ENCODE data around the gene SRM.
"Not testable (repeated sequence)": the region's sequence is repeated elsewhere in the genome, so short reads cannot be mapped to it uniquely, and the experiment has no call there.

Gene SRM

DNA sequence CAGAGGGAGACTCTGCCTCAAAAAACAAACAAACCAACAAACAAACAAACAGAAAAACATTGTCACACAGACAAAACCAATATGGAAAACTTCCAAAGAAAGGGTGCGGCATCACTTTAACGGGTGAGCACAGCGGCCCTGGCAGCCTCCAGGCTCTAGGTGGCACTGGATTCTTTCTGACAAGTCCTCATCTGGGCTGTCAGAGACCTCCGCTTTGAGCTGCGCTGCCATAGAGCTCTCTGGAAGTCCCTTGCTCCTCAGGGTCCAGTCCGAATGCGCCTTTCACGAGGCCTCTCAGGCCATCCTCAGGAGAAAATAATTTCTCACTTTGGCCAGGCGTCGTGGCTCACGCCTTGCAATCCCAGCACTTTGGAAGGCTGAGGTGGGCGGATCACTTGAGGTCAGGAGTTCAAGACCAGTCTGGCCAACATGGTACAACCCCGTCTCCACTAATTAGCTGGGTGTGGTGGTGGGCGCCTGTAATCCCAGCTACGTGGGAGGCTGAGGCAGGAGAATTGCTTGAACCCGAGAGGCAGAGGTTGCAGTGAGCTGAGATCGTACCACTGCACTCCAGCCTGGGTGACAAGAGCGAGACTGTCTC lies 4.2 kb upstream of the SRM start:
- H3K79me2 ChIP-seq (ENCODE audit: insufficient read depth, low read length) = peaks cover 12% of the 10 kb centered on the region; the same call in 1 of the 2 replicates
- H4K20me1 ChIP-seq (ENCODE audit: insufficient read depth, low read length); H3K27ac ChIP-seq (ENCODE audit: low read depth, low read length, poor library complexity, severe bottlenecking); H3K9me2 ChIP-seq (ENCODE audit: low read depth, low read length); H3K4me2 ChIP-seq (ENCODE audit: low read length); H3K9ac ChIP-seq (ENCODE audit: low read length); H2AFZ ChIP-seq (ENCODE audit: low read length); H3K27me3 ChIP-seq (ENCODE audit: insufficient read depth, low read length); H3K4me3 ChIP-seq (ENCODE audit: low read depth, low read length, poor library complexity, severe bottlenecking); H3F3A ChIP-seq (ENCODE audit: insufficient read depth, low read length); H3K9me3 ChIP-seq (ENCODE audit: low read length): not testable (repeated sequence)
- TF ChIP-seq CTCF (IDR thresholded peaks at IDR 0.05; ENCODE audit: low read length) = peak; percentile 14; the same call in 1 of the 2 replicates
- peaks cover 50% of the 10 kb centered on the region for H3K36me3 ChIP-seq (ENCODE audit: insufficient read depth, low read length)
- H3K4me1 ChIP-seq (ENCODE audit: insufficient read depth, low read length, severe bottlenecking) = peaks cover 13% of the 10 kb centered on the region

- Histone ChIP-seq H4K20me1 (ENCODE audit: insufficient read depth, low read length) (no peaks in the 10 kb centered on the region), H3K27me3 (ENCODE audit: insufficient read depth, low read length) (no peaks in the 10 kb centered on the region), H3K9me3 (ENCODE audit: low read length) (no peaks in the 10 kb centered on the region), H3K4me2 (ENCODE audit: low read length) (no peak overlapping the region), H3K79me2 (ENCODE audit: insufficient read depth, low read length) (peaks cover 18% of the 10 kb centered on the region; the same call in 1 of the 2 replicates), H2AFZ (ENCODE audit: low read length) (no peak overlapping the region), H3F3A (ENCODE audit: insufficient read depth, low read length) (no peaks in the 10 kb centered on the region), H3K36me3 (ENCODE audit: insufficient read depth, low read length) (peaks cover 46% of the 10 kb centered on the region), H3K4me3 (ENCODE audit: low read depth, low read length, poor library complexity, severe bottlenecking) (no peak overlapping the region), H3K9ac (ENCODE audit: low read length) (no peak overlapping the region), H3K9me2 (ENCODE audit: low read depth, low read length) (no peaks in the 10 kb centered on the region), H3K27ac (ENCODE audit: low read depth, low read length, poor library complexity, severe bottlenecking) (peak overlapping the region; percentile 12), H3K4me1 (ENCODE audit: insufficient read depth, low read length, severe bottlenecking) (peaks cover 21% of the 10 kb centered on the region)
- TF ChIP-seq EZH2 (IDR thresholded peaks at IDR 0.05; ENCODE audit: borderline replicate concordance, low read length) (no peak), CTCF (IDR thresholded peaks at IDR 0.05; ENCODE audit: low read length) (no peak)
Observed at GRCh38 chr1:11062965-11063401, 3.2 kb upstream of the SRM start.

DNA sequence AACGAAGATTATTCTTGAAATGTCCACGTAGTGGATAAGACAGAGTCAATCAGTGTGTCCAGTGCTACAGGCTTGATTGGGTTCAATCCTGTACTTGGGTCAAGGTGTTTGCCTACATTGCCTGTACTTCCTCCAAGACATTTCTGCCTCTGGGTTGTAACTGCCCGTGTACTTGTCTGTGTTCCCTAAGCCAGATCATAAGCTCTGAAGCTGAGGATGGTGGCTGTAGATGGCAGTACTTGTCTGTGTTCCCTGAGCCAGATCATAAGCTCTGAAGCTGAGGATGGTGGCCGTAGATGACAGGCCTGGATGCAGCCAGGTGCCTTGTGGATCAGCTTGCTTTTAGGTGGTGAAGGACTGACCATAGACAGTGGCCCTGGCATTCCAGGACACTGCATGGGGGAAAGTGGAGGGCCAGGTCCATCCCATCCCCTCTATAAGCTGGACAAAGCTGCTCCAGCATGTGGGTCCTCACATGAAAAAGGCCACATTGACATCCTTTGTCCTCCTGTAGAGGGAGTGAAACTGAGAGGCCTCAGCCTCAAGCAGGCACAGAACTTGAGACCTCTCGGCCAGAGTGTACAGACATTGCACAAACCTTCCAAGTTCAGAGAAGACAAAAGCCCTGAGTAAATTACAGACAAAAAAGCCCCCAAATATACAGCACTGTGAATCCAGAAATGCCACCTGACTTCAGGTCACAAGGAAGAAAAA lies 2.0 kb upstream of the SRM start:
- peaks cover 18% of the 10 kb centered on the region; the same call in 1 of the 2 replicates for H3K79me2 ChIP-seq (ENCODE audit: insufficient read depth, low read length)
- H3K27me3 ChIP-seq (ENCODE audit: insufficient read depth, low read length) = no peaks in the 10 kb centered on the region
- peak overlapping the region; percentile 73 for H3K4me3 ChIP-seq (ENCODE audit: low read depth, low read length, poor library complexity, severe bottlenecking)
- peak overlapping the region; percentile 99 for H3K4me2 ChIP-seq (ENCODE audit: low read length)
- peaks cover 49% of the 10 kb centered on the region for H3K36me3 ChIP-seq (ENCODE audit: insufficient read depth, low read length)
- no peaks in the 10 kb centered on the region for H3K9me3 ChIP-seq (ENCODE audit: low read length)
- H4K20me1 ChIP-seq (ENCODE audit: insufficient read depth, low read length) = no peaks in the 10 kb centered on the region
- peaks cover 23% of the 10 kb centered on the region for H3K4me1 ChIP-seq (ENCODE audit: insufficient read depth, low read length, severe bottlenecking)
- H3F3A ChIP-seq (ENCODE audit: insufficient read depth, low read length) = no peaks in the 10 kb centered on the region
- TF ChIP-seq EZH2 (IDR thresholded peaks at IDR 0.05; ENCODE audit: borderline replicate concordance, low read length) (no peak), CTCF (IDR thresholded peaks at IDR 0.05; ENCODE audit: low read length) (no peak; the same call in 1 of the 2 replicates)
- H3K27ac ChIP-seq (ENCODE audit: low read depth, low read length, poor library complexity, severe bottlenecking) = peak overlapping the region; percentile 73
- no peak overlapping the region for H2AFZ ChIP-seq (ENCODE audit: low read length)
- peak overlapping the region; percentile 81; the same call in 1 of the 2 replicates for H3K9ac ChIP-seq (ENCODE audit: low read length)
- H3K9me2 ChIP-seq (ENCODE audit: low read depth, low read length) = no peaks in the 10 kb centered on the region
